D721Med (cell line): ENCODE data around the gene CREB3.

Source experiments
- DNase-seq: peaks from one replicate; pipeline ENCODE4 v3.0.0; 2011; ENCODE audit warnings: low spot score; ENCODE audit not compliant: insufficient read length
- FAIRE-seq: peaks from 2 replicates; lab custom pipeline; 2011; peaks lifted over from hg19 to GRCh38; lab: Jason Lieb, UNC
- TF ChIP-seq, protein P1 (sequence below): IDR thresholded peaks from 2 replicates; pipeline ENCODE4 v1.5.1; 2012; ENCODE audit warnings: mild to moderate bottlenecking, control low read depth; ENCODE audit not compliant: insufficient read depth; ENCODE audit errors: missing control alignments

The CREB3 gene

DNA sequence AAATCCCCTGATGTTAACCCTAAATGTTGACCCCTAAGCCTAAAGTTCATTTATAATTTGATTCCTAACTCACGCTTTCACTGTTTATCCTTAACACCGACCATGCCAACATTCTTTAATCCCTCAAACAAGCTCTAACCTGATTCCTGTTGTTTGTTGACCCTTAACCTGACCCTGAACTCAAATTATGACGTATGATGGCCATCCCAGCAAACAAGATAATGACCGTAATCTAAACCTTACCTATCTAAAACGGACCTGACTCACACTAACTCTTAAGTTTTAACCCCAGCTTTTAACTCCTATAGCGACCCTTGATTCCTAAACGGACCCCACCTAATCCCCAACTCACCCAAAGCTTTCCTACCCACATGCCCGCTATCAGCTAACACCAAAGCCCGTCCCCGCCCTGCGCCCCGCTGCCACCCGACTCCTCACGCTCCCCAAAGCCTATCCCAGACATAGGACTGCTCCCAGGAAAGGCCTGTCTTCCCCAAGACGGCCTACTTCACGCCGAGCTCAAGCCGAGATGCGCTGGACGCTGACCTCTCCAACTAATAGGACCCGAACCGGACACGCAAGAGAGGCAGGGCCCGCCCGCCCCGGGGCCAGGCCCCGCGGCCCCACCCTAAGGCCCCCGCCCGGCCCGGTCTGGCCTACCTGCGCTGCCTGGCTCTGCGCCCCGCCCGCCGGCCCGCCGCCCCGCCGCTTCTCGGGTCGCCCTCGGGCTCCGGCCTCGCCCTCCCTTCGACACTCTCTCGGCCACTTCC is 866 bp upstream of the CREB3 start:
- TF ChIP-seq, protein P1, sequence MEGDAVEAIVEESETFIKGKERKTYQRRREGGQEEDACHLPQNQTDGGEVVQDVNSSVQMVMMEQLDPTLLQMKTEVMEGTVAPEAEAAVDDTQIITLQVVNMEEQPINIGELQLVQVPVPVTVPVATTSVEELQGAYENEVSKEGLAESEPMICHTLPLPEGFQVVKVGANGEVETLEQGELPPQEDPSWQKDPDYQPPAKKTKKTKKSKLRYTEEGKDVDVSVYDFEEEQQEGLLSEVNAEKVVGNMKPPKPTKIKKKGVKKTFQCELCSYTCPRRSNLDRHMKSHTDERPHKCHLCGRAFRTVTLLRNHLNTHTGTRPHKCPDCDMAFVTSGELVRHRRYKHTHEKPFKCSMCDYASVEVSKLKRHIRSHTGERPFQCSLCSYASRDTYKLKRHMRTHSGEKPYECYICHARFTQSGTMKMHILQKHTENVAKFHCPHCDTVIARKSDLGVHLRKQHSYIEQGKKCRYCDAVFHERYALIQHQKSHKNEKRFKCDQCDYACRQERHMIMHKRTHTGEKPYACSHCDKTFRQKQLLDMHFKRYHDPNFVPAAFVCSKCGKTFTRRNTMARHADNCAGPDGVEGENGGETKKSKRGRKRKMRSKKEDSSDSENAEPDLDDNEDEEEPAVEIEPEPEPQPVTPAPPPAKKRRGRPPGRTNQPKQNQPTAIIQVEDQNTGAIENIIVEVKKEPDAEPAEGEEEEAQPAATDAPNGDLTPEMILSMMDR, result no peak
- FAIRE-seq, result no peak
- no peak for DNase-seq

DNA sequence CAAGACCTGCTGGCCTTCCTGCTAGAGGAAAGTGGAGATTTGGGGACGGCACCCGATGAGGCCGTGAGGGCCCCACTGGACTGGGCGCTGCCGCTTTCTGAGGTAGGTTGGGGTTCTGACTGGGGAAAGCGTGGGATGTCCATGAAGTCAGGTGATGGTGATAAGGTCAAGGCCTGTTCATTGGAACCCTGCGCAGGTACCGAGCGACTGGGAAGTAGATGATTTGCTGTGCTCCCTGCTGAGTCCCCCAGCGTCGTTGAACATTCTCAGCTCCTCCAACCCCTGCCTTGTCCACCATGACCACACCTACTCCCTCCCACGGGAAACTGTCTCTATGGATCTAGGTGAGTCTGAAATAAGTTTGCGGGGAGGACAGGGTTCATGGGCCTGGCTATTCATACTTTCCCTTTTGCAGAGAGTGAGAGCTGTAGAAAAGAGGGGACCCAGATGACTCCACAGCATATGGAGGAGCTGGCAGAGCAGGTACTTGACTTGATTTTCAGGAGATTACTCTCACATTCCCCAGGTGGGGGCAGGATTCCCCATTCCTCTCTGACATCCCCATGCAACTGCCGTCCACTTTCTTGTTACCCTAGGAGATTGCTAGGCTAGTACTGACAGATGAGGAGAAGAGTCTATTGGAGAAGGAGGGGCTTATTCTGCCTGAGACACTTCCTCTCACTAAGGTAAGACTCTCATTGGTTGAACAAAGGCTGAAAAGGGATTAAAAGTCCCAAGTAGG is 505 bp downstream of the CREB3 start:
- FAIRE-seq, result no peak
- no peak for DNase-seq
- TF ChIP-seq, protein P1, result peak; percentile 6

DNA sequence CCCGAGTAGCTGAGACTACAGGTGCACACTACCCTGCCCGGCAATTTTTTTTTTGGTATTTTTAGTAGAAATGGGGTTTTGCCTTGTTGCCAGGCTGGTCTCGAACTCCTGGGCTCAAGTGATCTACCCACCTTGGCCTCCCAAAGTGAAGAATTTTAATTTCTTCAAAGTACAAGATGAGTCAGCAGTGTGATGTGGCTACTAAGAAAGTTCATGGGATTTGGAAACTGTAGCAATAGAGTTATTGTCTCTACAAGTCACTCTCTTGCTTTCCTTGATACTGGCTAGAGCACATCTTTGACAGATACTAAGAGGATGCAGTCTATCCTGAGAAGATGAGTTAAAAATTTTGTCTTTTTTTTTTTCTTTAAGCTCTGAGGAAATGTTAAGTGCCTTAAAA is 1.6 kb downstream of the CREB3 start:
- TF ChIP-seq, protein P1, result no peak
- DNase-seq, result no peak
- no peak for FAIRE-seq

DNA sequence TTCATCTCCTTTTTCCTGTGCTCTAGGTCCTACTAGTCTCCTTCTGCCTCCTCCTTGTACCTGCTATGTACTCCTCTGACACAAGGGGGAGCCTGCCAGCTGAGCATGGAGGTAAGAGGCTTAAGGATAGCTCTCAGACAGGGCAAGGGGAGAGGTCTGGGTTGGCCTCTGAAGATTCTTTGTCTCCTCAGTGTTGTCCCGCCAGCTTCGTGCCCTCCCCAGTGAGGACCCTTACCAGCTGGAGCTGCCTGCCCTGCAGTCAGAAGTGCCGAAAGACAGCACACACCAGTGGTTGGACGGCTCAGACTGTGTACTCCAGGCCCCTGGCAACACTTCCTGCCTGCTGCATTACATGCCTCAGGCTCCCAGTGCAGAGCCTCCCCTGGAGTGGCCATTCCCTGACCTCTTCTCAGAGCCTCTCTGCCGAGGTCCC is 3.8 kb downstream of the CREB3 start:
- peak; percentile 83 for DNase-seq
- TF ChIP-seq, protein P1, result peak; percentile 88
- peak; percentile 74 for FAIRE-seq

DNA sequence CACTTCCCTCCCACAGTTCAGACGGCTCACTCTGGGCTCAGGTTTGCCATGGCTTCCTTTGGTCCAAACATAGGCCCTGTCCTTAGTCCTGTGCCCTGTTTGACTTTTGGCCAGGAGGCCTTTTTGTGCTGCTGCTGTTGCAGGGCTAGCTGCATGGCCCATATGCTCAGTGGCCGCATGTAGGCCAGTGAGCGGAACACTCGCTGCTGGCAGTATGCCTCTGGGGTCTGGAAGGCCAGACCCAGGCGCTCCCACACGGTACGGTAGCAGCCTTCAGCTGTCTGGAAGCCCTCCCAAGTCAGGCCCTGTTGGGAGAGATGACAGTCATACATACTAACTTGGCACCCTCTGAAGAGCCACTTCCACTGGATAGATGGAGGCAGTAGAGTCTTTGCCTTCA is 4.7 kb downstream of the CREB3 start:
- DNase-seq (no peak), FAIRE-seq (no peak)
- TF ChIP-seq, protein P1, result no peak

DNA sequence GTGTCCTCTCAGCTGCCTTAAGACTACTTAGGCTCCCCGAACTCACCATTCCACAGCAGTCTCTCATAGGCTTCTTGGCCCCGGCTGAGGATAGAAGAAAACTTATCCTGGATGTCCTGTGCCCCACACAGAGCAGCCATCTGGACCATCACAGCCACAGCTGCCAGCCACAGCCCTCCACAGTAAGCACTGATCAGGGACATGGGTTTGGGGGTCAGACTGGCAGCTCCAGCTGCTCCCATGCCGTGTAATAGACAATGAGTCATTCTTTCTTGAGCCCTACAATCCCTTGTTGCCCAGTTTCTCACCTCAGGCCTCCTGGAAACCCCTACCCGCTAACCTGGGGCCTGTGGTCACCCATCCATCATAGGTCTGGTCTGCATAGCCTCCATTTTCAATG is 5.7 kb downstream of the CREB3 start:
- TF ChIP-seq, protein P1, result no peak
- no peak for DNase-seq
- FAIRE-seq, result no peak

DNA sequence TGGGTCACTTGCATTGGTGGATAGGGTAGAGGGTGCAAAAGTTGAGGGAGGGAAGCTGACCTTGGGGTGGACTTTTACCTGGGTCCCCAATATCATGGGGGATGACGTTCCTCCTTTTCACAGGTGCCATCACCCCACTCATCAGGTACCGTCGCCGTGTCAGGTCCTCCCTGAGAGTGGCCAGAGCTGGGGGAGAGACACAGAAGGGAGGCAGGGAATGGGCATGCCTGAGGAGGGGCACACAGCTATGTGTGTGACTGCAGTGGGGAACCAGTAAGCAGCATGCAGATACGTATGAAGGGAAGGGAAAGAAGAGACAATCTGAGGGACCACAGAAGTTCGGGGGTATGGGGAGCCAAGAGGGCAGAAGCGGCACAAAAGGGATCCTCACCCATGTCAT is 6.5 kb downstream of the CREB3 start:
- TF ChIP-seq, protein P1, result no peak
- DNase-seq, result no peak
- FAIRE-seq, result no peak
